HEK293T (cell line): ENCODE results near the gene RBFOX2.

Source experiments
- BHLHE40 ChIP-seq: fragments of 450-650 bp; IDR thresholded peaks from 2 replicates; pipeline ENCODE4 v1.6.1; 2016; ENCODE audit warnings: mild to moderate bottlenecking, moderate library complexity, borderline replicate concordance
- CTBP1 ChIP-seq: fragments of 450-650 bp; IDR thresholded peaks from 2 replicates; pipeline ENCODE4 v1.6.1; 2016; ENCODE audit warnings: borderline replicate concordance
- FOXA1 ChIP-seq: fragments of 450-650 bp; IDR thresholded peaks from 2 replicates; pipeline ENCODE4 v1.6.1; 2016; ENCODE audit warnings: mild to moderate bottlenecking
- FOXK2 ChIP-seq: fragments of 450-650 bp; IDR thresholded peaks from 2 replicates; pipeline ENCODE4 v1.6.1; 2016; ENCODE audit warnings: mild to moderate bottlenecking
- LEF1 ChIP-seq: fragments of 450-650 bp; IDR thresholded peaks from 2 replicates; pipeline ENCODE4 v1.6.1; 2017; ENCODE audit warnings: mild to moderate bottlenecking, borderline replicate concordance
- SP1 ChIP-seq: fragments of 450-650 bp; IDR thresholded peaks from 2 replicates; pipeline ENCODE4 v1.6.1; 2017

DNA sequence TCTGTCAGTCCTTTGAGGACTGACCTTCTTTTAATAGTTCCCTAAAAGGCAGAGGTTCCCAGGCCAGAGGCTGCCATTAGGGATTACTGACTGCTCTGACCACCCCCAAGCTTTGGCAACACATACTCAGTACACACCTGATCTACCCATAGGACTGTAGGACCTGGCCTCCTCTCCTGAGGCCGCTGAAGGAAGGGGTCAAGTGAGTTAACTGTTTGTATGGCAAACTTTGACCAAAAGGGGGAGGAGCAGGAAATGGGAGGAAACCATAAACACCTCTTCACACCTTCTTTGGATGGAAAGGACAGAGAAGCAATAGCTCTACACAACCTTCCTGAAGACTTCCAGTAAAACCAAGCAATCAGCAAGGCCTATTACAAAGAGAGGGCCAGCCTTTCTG is 207.0 kb downstream of the RBFOX2 start:
- TF ChIP-seq LEF1 = no peak
- TF ChIP-seq BHLHE40 = no peak
- no peak for TF ChIP-seq FOXA1
- TF ChIP-seq SP1 = no peak
- TF ChIP-seq FOXK2 = no peak
- TF ChIP-seq CTBP1 = no peak
